Measurements from ENCODE around the gene CCT6A. TPM values are rescaled to one million over a fixed set of nuclear protein-coding genes. Genes with fewer than 3 reads are reported as not detected.
A peak's percentile ranks its signal among the peaks of the same experiment; 100 is the strongest.

The CCT6A gene
- total and polyA plus RNA-seq, 2 donors (not counting 1 experiment from before 2014, with no cell fraction given): 40.3 to 71.3 TPM

GRCh38 chr7:56106108-56107073, 54.8 kb downstream of the CCT6A start, which contains the start of gene CHCHD2:
CHCHD2 (minus strand) TSS chr7:56106476; CDS start chr7:56106413, 63 bp downstream.
- Histone ChIP-seq H3K27ac (ENCODE audit: low read length in 2 of 2) (peak within 1 kb of the TSS; percentile 77 to 89), H4K20me1 (ENCODE audit: control insufficient read depth, insufficient read depth, low read length, poor library complexity, severe bottlenecking) (peaks cover 6% of the 10 kb centered on the region), H3K4me1 (ENCODE audit: control insufficient read depth in 2 of 2, insufficient read depth in 2 of 2, low read length in 2 of 2) (peaks cover 17 to 22% of the 10 kb centered on the region in 2 donors), H3K79me2 (ENCODE audit: control insufficient read depth, insufficient read depth, low read length) (peaks cover 29% of the 10 kb centered on the region), H3K27me3 (replicated peaks in 1 of 4; ENCODE audit: control extremely low read depth in 1 of 4, control insufficient read depth in 3 of 4, insufficient read depth in 4 of 4, low read length in 3 of 4) (peaks cover 0 to 3% (median 0%) of the 10 kb centered on the region in 4 experiments), H2AFZ (ENCODE audit: insufficient read depth, low read depth, low read length, poor library complexity, severe bottlenecking) (peak within 1 kb of the TSS; percentile 86), H3K4me3 (ENCODE audit: control extremely low read depth in 1 of 5, extremely low read depth in 1 of 5, insufficient read depth in 1 of 5, low read depth in 2 of 5, low read length in 4 of 5) (peak within 1 kb of the TSS; percentile 75 to 99 (median 87)), H3K9me3 (ENCODE audit: control extremely low read depth in 1 of 3, control insufficient read depth in 2 of 3, insufficient read depth in 1 of 3, low read length in 2 of 3) (peaks cover 0 to 6% (median 0%) of the 10 kb centered on the region in 3 donors), H3K36me3 (replicated peaks in 1 of 2; ENCODE audit: control extremely low read depth in 1 of 2, control insufficient read depth in 1 of 2, extremely low read depth in 1 of 2, insufficient read depth in 2 of 2, low read length in 1 of 2) (peaks cover 8 to 25% of the 10 kb centered on the region in 2 experiments), H3K4me2 (replicated peaks; ENCODE audit: low read depth, low read length, poor library complexity, severe bottlenecking) (peak within 1 kb of the TSS; percentile 85), H3K9ac (ENCODE audit: low read length) (peak within 1 kb of the TSS; percentile 84)
- ChIA-PET CTCF (interaction anchor here (0.8 to 1.1 kb wide), 2 partner anchors 32 to 740 kb away, joined by 3 read pairs; no protein-coding TSS in a partner anchor), POLR2A (interaction anchor here (1.0 to 1.5 kb wide), 3 partner anchors 42 to 1347 kb away, joined by 3 to 7 read pairs (median 4); partner anchors contain the start of gene SEC61G)
- intact Hi-C loops (cut with micrococcal nuclease): loop anchor here (1.0 to 2.0 kb wide), 5 partner anchors 41 to 1347 kb away; partner anchors contain the start of genes CCT6A, MRPS17, PSPH and SEC61G
- Mint-ChIP-seq H3K27me3 (peaks cover 3% of the 10 kb centered on the region), H3K4me1 (peaks cover 36% of the 10 kb centered on the region), H3K27ac (peak within 1 kb of the TSS; percentile 98), H3K4me3 (peak within 1 kb of the TSS; percentile 99), H3K9me3 (ENCODE audit: insufficient read depth) (no peaks in the 10 kb centered on the region)
- DNase-seq (peak; percentile 97), ATAC-seq (ENCODE audit: low read depth) (peak; percentile 99)
- TF ChIP-seq EZH2 (IDR thresholded peaks at IDR 0.05; ENCODE audit: borderline replicate concordance, insufficient read depth, low read depth, low read length, poor library complexity, severe bottlenecking): no peak
- no peak for TF ChIP-seq CTCF (IDR thresholded peaks at IDR 0.05)
- WGBS (ENCODE audit: insufficient coverage): under 1% methylated on average over 53 of the region's 57 CpGs

Data from B cell (primary cell).